Smooth muscle cell of the brain vasculature (primary cell): ENCODE results near the gene CXCL6.

Experiments
- DNase-seq: peaks from one replicate; pipeline ENCODE4 v3.0.0-alpha.2; 2012; ENCODE audit warnings: low read depth, low spot score

Gene CXCL6

DNA sequence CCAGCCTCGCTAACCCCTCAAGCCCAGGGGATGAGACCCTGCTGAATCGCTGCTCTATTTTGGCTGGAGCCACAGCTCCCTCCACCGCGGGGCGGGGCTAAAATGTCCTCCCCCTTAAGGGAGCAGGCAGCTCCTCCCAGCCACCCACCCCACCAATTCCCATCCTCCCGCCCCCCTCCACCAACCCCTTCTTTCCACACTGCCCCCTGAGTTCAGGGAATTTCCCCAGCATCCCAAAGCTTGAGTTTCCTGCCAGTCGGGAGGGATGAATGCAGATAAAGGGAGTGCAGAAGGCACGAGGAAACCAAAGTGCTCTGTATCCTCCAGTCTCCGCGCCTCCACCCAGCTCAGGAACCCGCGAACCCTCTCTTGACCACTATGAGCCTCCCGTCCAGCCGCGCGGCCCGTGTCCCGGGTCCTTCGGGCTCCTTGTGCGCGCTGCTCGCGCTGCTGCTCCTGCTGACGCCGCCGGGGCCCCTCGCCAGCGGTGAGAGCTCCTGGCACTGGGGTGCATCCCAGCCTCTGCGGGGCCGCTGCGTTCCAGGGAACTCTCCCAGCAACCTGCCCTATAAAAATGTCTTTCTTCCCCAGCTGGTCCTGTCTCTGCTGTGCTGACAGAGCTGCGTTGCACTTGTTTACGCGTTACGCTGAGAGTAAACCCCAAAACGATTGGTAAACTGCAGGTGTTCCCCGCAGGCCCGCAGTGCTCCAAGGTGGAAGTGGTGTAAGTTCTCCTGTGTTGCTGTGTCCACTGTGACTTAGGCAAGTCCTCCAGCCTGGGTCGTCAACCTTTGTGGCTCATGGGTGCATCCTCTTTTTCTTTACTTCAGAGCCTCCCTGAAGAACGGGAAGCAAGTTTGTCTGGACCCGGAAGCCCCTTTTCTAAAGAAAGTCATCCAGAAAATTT, at the start of gene CXCL6:
Gene CXCL6, plus strand, starts transcription at position 306 of the 907 bp plus-strand sequence. Its CDS starts 73 bp downstream, at position 379.
- DNase-seq: no peak

- DNase-seq: no peak
Measured at GRCh38 chr4:73788411-73788810, 48.1 kb upstream of the CXCL6 start.

- DNase-seq: no peak
Measured at GRCh38 chr4:73798842-73799241, 37.6 kb upstream of the CXCL6 start.

DNA sequence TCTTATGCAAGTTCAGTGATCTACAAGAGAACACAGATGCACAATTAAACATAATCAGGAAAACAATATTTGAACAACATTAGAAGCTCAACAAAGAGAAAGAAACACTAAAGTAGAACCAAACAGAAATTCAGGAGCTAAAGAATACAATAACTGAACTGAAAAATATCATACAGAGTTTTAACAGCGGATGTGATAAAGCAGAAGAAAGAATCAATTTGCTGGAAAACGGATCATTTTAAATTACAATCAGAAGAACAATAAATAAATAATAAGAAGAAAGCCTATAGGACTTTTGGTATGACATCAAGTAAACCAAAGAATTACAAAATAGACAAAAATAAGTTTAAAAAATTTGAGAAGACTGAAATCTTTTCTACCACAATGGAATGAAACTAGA, 36.3 kb upstream of the CXCL6 start:
- DNase-seq: no peak

DNA sequence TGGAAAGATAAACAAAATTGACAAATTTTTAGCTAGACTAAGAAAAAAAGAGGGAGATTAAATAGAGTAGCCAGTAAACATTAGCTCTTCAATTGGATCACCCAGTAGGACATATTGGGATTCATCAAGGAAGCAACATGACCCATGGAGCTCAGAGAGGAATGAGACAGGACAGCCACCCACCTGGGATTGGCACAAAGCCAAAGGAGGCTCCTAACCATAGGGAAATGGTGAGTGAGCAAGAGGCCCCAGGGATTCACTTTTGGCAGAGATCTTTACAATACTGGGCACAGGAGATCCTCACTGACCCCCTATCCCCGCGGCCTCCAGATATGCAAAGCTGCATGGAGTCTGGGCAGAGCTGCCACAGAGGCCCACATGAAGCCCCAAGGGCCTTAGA, 34.8 kb upstream of the CXCL6 start:
- DNase-seq: no peak

DNA sequence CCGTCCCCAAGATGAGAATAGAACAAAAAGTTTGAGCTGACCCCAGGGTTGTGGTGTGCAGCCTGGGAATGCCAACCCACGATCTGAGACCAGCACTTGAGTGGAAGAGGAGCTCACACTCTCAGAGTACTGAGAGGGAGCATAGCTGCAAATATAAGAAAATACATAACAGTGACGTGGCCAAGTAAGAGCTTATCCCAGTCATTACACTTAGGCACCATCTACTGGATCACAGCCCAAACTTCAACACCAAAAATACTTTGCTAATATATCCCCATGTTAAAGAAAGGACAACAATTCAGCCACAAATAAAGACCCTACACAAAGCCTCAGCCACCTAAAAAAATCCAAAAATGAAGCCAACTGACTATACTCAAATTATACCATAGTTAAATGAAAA, 33.3 kb upstream of the CXCL6 start:
- peak; percentile 28 for DNase-seq

DNA sequence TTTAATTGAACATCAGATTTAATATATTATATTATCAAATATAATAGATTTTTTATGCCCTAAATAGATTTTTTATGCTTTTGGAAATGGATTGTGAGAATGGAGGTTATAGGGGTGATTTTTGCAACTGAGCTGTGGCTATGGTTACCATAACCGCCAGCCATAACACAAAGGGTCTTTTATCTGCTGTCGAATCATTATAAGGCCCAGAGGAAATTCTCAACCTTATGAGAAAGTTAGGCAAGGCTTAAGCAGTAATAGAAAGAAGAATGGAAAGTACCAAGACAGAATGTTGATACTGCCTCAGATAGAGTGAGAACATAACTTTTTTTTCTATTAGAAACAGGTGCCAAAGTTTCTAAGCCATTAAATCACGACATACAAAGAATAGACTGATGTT, 26.3 kb upstream of the CXCL6 start:
- DNase-seq: no peak

GRCh38 chr4:73811841-73812240, 24.6 kb upstream of the CXCL6 start:
- DNase-seq: no peak

DNA sequence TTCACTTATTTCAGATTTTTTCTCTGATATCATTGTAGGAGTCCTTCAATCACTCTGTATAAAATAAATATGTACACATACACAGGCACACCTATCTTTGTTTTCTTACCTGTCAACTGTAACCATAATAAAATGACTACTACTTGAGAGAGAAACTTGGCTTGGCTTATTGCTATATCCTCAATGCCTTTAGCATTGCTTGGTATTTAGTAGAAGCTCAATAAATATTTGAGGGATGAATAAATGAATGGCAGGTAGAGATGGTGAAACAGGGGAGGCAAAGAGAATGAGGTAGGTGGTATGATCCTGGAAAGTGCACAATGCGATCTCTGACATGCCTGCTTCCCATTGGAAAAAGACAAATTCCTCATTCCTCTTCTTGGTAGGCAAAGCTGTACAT, 21.8 kb upstream of the CXCL6 start:
- DNase-seq: no peak

DNA sequence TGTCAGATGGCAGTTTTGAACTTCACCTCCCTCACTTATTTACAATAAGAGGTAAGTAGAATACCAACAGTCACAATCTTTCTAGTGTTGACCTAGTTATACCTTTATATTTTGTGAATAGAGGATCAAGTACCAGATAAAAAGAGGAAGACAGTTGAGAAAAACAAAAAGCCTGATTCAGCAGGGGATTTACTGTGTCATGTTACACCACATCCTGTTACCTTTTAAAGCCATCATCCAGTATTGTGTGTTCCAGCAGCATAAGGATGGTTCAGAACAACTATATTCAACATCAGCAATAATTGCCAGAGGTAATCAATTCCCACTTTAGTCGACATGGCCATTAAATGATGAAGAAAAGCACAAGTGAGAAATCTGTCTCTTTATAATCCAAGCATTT, 21.3 kb upstream of the CXCL6 start:
- DNase-seq: no peak

GRCh38 chr4:73816814-73817213, 19.7 kb upstream of the CXCL6 start:
- peak; percentile 33 for DNase-seq

- no peak for DNase-seq
Measured at GRCh38 chr4:73817341-73817740, 19.1 kb upstream of the CXCL6 start.

DNA sequence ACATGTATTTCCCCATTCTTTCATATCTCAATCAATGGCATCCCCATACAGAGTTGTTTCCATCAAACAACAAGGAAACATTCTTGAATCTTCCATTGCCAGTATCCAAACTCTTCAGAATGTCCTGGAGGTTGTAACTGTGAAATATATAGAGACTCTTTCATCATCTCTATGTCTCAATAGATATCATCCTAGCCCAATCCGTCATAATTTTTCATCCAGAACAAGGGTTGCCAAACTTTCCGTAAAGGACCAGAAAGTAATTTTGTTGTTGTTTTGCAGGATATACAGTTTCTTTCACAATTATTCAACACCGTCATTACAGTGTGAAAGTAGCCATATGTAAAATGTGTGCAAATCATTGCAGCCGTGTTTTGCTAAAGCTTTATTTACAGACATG, 15.2 kb upstream of the CXCL6 start:
- no peak for DNase-seq

DNA sequence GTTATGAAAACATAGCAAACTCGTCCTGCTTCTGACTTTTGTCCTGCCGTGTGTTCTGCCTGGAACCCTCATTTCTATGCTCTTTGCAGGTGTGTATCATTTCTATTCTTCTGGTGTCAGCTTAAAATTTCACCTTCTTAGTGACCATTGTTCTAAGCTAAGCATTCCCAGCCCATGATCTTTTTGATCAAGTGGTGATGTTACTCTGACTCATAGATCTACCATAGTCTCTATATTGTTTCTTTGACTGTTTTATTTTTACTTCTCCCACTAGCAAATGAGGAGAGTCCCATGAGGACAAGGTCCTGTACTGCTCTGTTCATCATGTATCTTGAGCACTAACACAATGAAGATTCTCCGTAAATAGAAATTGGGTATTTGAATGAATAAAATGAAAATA, 14.1 kb upstream of the CXCL6 start:
- DNase-seq: no peak

- DNase-seq: no peak
Measured at GRCh38 chr4:73822812-73823504, 13.5 kb upstream of the CXCL6 start.

- DNase-seq: no peak
Measured at GRCh38 chr4:73823760-73824159, 12.7 kb upstream of the CXCL6 start.

GRCh38 chr4:73828956-73829355, 7.5 kb upstream of the CXCL6 start:
- no peak for DNase-seq

DNA sequence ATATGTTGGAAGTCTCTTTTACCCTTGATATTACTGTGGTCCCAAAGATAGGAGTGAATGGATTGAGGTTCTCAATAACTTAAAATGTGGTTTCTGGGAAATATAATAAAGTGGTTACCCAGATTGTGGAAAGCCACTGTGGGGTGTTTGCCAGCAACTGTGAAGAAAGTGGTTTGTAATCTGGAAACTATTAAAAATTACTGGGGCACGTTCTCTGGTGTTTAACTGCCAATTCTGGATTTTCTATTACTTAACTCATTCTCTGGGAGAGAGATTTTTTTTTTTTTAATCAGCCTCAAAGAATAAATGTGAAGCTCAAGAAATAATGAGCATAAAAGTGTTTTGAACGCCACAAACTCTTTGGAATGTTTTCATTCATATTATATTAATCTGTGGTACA, 4.9 kb upstream of the CXCL6 start:
- DNase-seq: no peak

DNA sequence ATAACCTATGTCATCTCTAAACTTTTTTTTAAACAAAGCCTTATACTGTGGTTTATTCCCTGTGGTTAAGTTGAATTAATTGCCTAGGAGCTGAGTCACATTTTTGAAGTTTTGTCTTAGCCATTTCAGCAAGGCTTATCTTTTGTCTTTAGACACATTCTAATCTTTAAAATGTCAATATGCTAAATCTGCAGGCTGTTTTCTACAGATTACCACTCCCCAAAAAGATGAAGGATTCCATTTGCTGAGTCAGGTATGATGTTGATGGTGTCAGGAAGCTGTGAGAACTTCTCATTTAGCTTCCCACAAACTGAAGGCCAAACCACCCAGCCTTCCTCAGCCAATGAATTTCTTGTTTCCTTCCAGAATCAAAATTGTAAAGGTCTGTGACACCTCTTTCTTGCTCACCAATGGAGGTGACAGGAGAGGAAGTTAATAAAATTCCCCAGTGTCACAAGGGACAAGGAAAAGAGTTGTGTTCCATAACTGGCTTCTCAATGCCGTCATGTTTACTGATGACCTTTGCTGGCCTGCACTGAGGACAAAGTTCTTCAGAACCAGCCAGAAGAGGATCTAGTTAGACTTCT, 3.7 kb upstream of the CXCL6 start:
- DNase-seq: no peak

GRCh38 chr4:73839071-73839470, 2.6 kb downstream of the CXCL6 start:
- DNase-seq: no peak

DNA sequence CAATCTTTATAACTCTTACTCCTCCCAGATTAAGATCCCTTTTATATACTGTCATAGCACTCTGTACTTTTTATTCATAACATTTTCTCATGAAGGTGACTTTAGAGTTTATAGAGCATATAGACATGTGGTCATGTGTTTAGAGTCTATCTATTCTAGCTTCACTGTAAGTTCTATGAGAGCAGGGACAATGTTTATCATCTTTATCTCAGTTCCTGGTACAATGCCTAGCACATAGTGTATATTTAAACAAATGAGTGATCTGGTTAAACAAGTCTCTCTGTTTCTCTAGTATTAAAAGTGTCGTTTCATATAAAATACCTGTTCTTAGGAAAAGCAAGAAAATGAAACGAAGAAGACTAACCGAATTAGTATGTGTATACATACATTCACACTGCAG, 3.2 kb downstream of the CXCL6 start:
- no peak for DNase-seq

DNA sequence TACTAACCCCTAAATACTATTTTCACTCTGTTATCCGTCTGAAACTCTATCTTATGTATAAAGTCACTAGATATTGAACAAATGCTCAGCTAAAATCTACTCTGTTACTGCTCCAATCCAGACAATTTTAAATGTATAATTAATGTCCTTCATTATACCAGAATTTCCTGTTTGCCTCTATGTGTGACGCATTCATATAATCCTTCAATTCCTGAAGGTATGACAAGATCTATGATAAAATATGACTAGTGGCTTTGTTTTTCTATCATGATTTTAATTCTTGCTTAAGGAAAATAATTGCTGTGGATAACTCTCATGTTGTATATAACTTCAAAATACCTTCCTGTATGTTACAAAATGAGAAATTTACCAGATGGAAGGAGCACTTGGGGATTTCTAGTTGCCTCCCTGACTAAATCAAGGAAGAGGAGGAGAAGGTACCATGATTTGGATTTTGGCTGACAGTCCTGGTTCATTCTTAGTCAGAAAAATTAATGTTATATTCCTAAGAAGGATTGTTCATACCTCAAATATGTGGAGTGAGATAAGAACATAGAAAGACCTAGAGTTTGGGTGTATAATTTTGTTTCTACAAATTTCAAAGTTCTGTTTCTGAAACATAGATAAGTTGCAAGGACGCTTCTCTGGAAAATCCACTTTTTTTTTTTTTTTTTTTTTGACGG, 4.9 kb downstream of the CXCL6 start:
- no peak for DNase-seq
